K562 (cell line): ENCODE measurements around the gene ZDHHC1. TPM values are rescaled to one million over a fixed set of nuclear protein-coding genes. Genes with fewer than 3 reads are reported as not detected.

Experiments used
- ATAC-seq: fragments of 200-7000 bp; cut with Tn5 transposase; 3 replicates; pipeline ENCODE4 v1.9.1; 2020; ENCODE audit warnings: moderate library complexity
- BruUV-seq: library from RNA; stranded (reverse); fragments of 400-500 nt; replicated peaks from 2 replicates; lab custom pipeline; 2021; lab: Mats Ljungman, UMichigan
- CTCF ChIA-PET: fragments of 300-600 bp; formaldehyde crosslinking; extraction: SDS; loops from one replicate; lab custom pipeline; 2021; ENCODE audit warnings: low intra/inter-chr PET ratio; lab: Yijun Ruan, JAX
- POLR2A ChIA-PET: fragments of 300-600, 350-650 bp; sonication (Branson Sonifier 250); formaldehyde crosslinking; extraction: SDS; loops from one replicate; lab custom pipeline; 2021; ENCODE audit warnings: antibody characterized with exemption, inconsistent platforms; lab: Yijun Ruan, JAX
- DNase-seq, 4 experiments: peaks; one replicate each; pipeline versions ENCODE4 v3.0.0 to v3.0.0-alpha.2; 2011 to 2018; ENCODE audit warnings: low spot score in 3 of 4, mixed read lengths in 3 of 4; ENCODE audit errors: extremely low read depth in 1 of 4
- FAIRE-seq: peaks from 2 replicates; lab custom pipeline; 2011; peaks lifted over from hg19 to GRCh38; lab: Jason Lieb, UNC
- H2AFZ ChIP-seq: 2 replicates; pipeline ENCODE4 v1.6.0; 2011; ENCODE audit warnings: low read depth, low read length, control low read depth, inconsistent platforms
- H3K27ac ChIP-seq: fragments of 200-600 bp; 3 replicates; pipeline ENCODE4 v1.8.0; 2011; ENCODE audit warnings: low read depth, mild to moderate bottlenecking, control low read depth, inconsistent platforms, low read length, moderate library complexity, mixed read lengths; ENCODE audit errors: extremely low read depth
- H3K27me3 ChIP-seq, 2 experiments: fragments of 300-600 bp in 1 of 2; 2 replicates in 1 of 2; 3 replicates in 1 of 2; pipeline versions ENCODE4 v1.6.0 to v1.8.0; 2011; ENCODE audit warnings: inconsistent platforms in 2 of 2, low read length in 2 of 2, mild to moderate bottlenecking in 1 of 2, mixed read lengths in 1 of 2, moderate library complexity in 1 of 2; ENCODE audit not compliant: control insufficient read depth in 2 of 2, insufficient read depth in 2 of 2
- H3K36me3 ChIP-seq: fragments of 300-600 bp; 3 replicates; pipeline ENCODE4 v1.8.0; 2011; ENCODE audit warnings: mild to moderate bottlenecking, low read length, inconsistent platforms; ENCODE audit not compliant: control insufficient read depth, insufficient read depth
- H3K4me1 ChIP-seq, 2 experiments: fragments of 200-600 bp in 1 of 2; replicated peaks in 1 of 2; 2 replicates in 1 of 2; 3 replicates in 1 of 2; pipeline versions ENCODE4 v1.5.1 to v1.8.0; 2011; ENCODE audit warnings: inconsistent platforms in 2 of 2, low read length in 2 of 2, mild to moderate bottlenecking in 1 of 2, mixed read lengths in 1 of 2, moderate library complexity in 1 of 2; ENCODE audit not compliant: control insufficient read depth in 2 of 2, insufficient read depth in 2 of 2
- H3K4me2 ChIP-seq: 2 replicates; pipeline ENCODE4 v1.6.1; 2011; ENCODE audit warnings: low read length, control low read depth, inconsistent platforms, mixed read lengths; ENCODE audit not compliant: insufficient read depth
- H3K4me3 ChIP-seq: fragments of 200-600 bp; sonication (generic), shearing (Covaris generic); 2 replicates; pipeline ENCODE4 v1.5.1; 2016; ENCODE audit warnings: control low read depth, inconsistent platforms
- H3K79me2 ChIP-seq: fragments of 200-600 bp; 3 replicates; pipeline ENCODE4 v1.8.0; 2011; ENCODE audit warnings: low read length, inconsistent platforms; ENCODE audit not compliant: control insufficient read depth, insufficient read depth
- H3K9ac ChIP-seq, 2 experiments: 2 replicates each; pipeline versions ENCODE4 v1.6.0 to v1.6.1; 2011; ENCODE audit warnings: low read depth in 2 of 2, low read length in 2 of 2, control low read depth in 1 of 2, inconsistent platforms in 1 of 2, mild to moderate bottlenecking in 1 of 2, mixed read lengths in 1 of 2; ENCODE audit not compliant: insufficient read depth in 1 of 2
- H3K9me1 ChIP-seq: one replicate; pipeline ENCODE4 v1.6.0; 2011; ENCODE audit warnings: inconsistent platforms, mild to moderate bottlenecking, low read length, moderate library complexity; ENCODE audit not compliant: control insufficient read depth, insufficient read depth
- H3K9me3 ChIP-seq: replicated peaks from 2 replicates; pipeline ENCODE4 v1.5.1; 2011; ENCODE audit warnings: low read depth, low read length, inconsistent platforms; ENCODE audit not compliant: control insufficient read depth, insufficient read depth
- H4K20me1 ChIP-seq: replicated peaks from 2 replicates; pipeline ENCODE4 v1.6.1; 2011; ENCODE audit warnings: low read length, inconsistent platforms, mixed read lengths; ENCODE audit not compliant: control insufficient read depth, insufficient read depth
- BCOR ChIP-seq: fragments of 450-650 bp; IDR thresholded peaks from 2 replicates; pipeline ENCODE4 v1.6.1; 2016
- DIDO1 ChIP-seq: fragments of 450-650 bp; IDR thresholded peaks from 2 replicates; pipeline ENCODE4 v1.6.1; 2016; ENCODE audit warnings: low read depth, missing biosample characterization, missing genetic modification characterization
- MLLT1 ChIP-seq, 2 experiments: fragments of 450-650 bp; IDR thresholded peaks; 2 replicates each; pipeline ENCODE4 v1.6.1; 2016
- RUNX1 ChIP-seq: sonication (generic); IDR thresholded peaks from 2 replicates; pipeline ENCODE4 v1.6.1; 2016; ENCODE audit warnings: antibody characterized with exemption, low read depth
- TARDBP ChIP-seq: fragments of 450-650 bp; IDR thresholded peaks from 2 replicates; pipeline ENCODE4 v1.6.1; 2016
- ZNF174 ChIP-seq: fragments of 250-450 bp; sonication (Bioruptor Pico); IDR thresholded peaks from 2 replicates; pipeline ENCODE4 v1.4.0; 2020; ENCODE audit warnings: mild to moderate bottlenecking
- ZNF639 ChIP-seq, 2 experiments: fragments of 200-800 bp in 1 of 2; sonication (Bioruptor generic) in 1 of 2; sonication (generic) in 1 of 2; formaldehyde crosslinking in 1 of 2; IDR thresholded peaks in 1 of 2; conservative IDR thresholded peaks in 1 of 2; 2 replicates each; pipeline versions ENCODE4 v1.5.0 to v1.6.1; 2016 to 2020; ENCODE audit warnings: missing compliant biosample characterization in 1 of 2, missing genetic modification characterization in 1 of 2, missing genetic modification reagents in 1 of 2
- ZNF740 ChIP-seq, 3 experiments: fragments of 200-800 bp in 1 of 3; sonication (Bioruptor generic) in 1 of 3; sonication (generic) in 1 of 3; formaldehyde crosslinking in 1 of 3; IDR thresholded peaks; 2 replicates each; pipeline versions ENCODE4 v1.6.1 to v1.8.0; 2016 to 2022; ENCODE audit warnings: mild to moderate bottlenecking in 2 of 3, missing compliant biosample characterization in 2 of 3, missing genetic modification characterization in 2 of 3, missing genetic modification reagents in 1 of 3
- WGBS: fragments of 100-300 bp; shearing (Covaris generic); methylation state at CpG from one replicate; pipeline ENCODE4 v1.1.6; 2016; ENCODE audit warnings: low coverage, mixed read lengths; ENCODE audit not compliant: insufficient coverage; ENCODE audit errors: missing lambda C conversion rate; 5-methylcytosine and 5-hydroxymethylcytosine counted together
- in situ Hi-C: fragments of 300-500 bp; cut with MboI; formaldehyde crosslinking; loops from 4 replicates; pipeline ENCODE4 v1.15.0; 2018; ENCODE audit warnings: inconsistent platforms, mixed read lengths
- intact Hi-C: fragments of 100-400 bp; cut with micrococcal nuclease; formaldehyde crosslinking; loops from 2 replicates; pipeline ENCODE4 v1.14.2; 2022
- polyA plus RNA-seq, 8 experiments: library from polyadenylated mRNA; depleted of rRNA in 4 of 8; stranded (reverse) in 5 of 8; unstranded in 3 of 8; fragments of >200 nt; fragmentation: Nextera tagmentation in 2 of 8; fragmentation: Illumina TruSeq in 1 of 8; extraction: Ambion mirVana in 2 of 8; extraction: Trizol in 1 of 8; gene quantifications; 2 replicates each; pipeline versions ENCODE4 v1.2.1 to v1.2.3, GENCODE V29; 2011 to 2014; ENCODE audit warnings: inconsistent platforms in 1 of 8, missing spikeins in 1 of 8
- total RNA-seq, 7 experiments: library from RNA; depleted of rRNA in 6 of 7; stranded (reverse); fragments of >200 nt in 6 of 7; fragmentation: Illumina TruSeq in 2 of 7; extraction: Trizol in 2 of 7; gene quantifications; 2 replicates each; pipeline versions ENCODE4 v1.2.1 to v1.2.3, GENCODE V29; 2011 to 2021; ENCODE audit warnings: low replicate concordance in 1 of 7
- TF ChIP-seq, protein P1 (sequence below), 2 experiments: fragments of 150-350 bp in 1 of 2; IDR thresholded peaks; 2 replicates each; pipeline ENCODE4 v1.6.1; 2012 to 2016; ENCODE audit warnings: low read depth in 2 of 2, low read length in 2 of 2, mild to moderate bottlenecking in 1 of 2, moderate library complexity in 1 of 2
- TF ChIP-seq, protein P2 (sequence below): fragments of 200-800 bp; sonication (Bioruptor generic); IDR thresholded peaks from 2 replicates; pipeline ENCODE4 v1.6.1; 2017; ENCODE audit warnings: missing genetic modification characterization, missing compliant biosample characterization

Gene ZDHHC1
- total and polyA plus RNA-seq, 9 of the 15 experiments (the other 6 are each of a cell fraction or from before 2014, with no cell fraction given) = 0.06 to 0.77 (median 0.25) TPM; not detected in 4

GRCh38 chr16:67460961-67461360, 44.7 kb upstream of the ZDHHC1 start (continued):
- TF ChIP-seq, protein P1, sequence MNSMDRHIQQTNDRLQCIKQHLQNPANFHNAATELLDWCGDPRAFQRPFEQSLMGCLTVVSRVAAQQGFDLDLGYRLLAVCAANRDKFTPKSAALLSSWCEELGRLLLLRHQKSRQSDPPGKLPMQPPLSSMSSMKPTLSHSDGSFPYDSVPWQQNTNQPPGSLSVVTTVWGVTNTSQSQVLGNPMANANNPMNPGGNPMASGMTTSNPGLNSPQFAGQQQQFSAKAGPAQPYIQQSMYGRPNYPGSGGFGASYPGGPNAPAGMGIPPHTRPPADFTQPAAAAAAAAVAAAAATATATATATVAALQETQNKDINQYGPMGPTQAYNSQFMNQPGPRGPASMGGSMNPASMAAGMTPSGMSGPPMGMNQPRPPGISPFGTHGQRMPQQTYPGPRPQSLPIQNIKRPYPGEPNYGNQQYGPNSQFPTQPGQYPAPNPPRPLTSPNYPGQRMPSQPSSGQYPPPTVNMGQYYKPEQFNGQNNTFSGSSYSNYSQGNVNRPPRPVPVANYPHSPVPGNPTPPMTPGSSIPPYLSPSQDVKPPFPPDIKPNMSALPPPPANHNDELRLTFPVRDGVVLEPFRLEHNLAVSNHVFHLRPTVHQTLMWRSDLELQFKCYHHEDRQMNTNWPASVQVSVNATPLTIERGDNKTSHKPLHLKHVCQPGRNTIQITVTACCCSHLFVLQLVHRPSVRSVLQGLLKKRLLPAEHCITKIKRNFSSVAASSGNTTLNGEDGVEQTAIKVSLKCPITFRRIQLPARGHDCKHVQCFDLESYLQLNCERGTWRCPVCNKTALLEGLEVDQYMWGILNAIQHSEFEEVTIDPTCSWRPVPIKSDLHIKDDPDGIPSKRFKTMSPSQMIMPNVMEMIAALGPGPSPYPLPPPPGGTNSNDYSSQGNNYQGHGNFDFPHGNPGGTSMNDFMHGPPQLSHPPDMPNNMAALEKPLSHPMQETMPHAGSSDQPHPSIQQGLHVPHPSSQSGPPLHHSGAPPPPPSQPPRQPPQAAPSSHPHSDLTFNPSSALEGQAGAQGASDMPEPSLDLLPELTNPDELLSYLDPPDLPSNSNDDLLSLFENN (IDR thresholded peaks at IDR 0.05; ENCODE audit: low read depth in 2 of 2, low read length in 2 of 2) = no peak

DNA sequence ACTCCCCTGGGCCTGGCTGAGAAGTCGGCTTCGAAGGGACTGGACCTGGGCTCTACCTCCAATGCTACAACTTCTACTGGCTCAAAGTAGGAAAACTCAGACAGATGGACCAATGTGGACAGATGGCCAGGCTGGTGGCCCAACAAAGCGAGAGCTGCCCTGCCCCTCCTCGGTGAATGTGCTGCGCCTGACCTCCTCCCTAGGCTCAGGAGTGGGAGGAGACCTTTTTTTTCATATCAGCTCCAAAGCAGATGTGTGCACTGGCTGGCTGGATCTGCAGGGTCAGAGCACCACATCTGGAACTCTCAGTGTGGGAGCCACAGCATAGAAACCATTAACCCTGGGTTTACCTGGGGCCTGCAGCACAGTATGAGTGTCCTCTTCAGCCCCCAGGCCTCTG, 43.9 kb upstream of the ZDHHC1 start:
- FAIRE-seq (peak; percentile 97), DNase-seq (peak; percentile 80 to 90 (median 86)), ATAC-seq (peak; percentile 93)
- Histone ChIP-seq H3K79me2 (peaks cover 40% of the 10 kb centered on the region), H3K4me1 (peaks cover 26 to 43% of the 10 kb centered on the region in 2 experiments), H3K9me1 (peaks cover 22% of the 10 kb centered on the region), H3K36me3 (peaks cover 30% of the 10 kb centered on the region; the same call in 2 of the 3 replicates), H3K4me3 (no peak overlapping the region), H3K9me3 (no peaks in the 10 kb centered on the region), H4K20me1 (peaks cover 50% of the 10 kb centered on the region), H3K9ac (peak overlapping the region; percentile 7 to 85; a peak in 3 of 4 replicates), H3K27ac (peak overlapping the region; percentile 15; the same call in 2 of the 3 replicates), H3K4me2 (peak overlapping the region; percentile 52), H2AFZ (no peak overlapping the region), H3K27me3 (no peaks in the 10 kb centered on the region)
- CTCF ChIA-PET = no interaction called here
- BruUV-seq = no TSS peak
- in situ Hi-C loops = no loop called here
- intact Hi-C loops = loop anchor here (10.0 kb wide), 1 partner anchor 505 kb away; no protein-coding TSS in a partner anchor
- 33% methylated on average over 5 of the region's 5 CpGs for WGBS
- POLR2A ChIA-PET = interaction anchor here (0.6 to 1.3 kb wide), 4 partner anchors 8 to 136 kb away, joined by 3 to 6 read pairs (median 4); no protein-coding TSS in a partner anchor
- TF ChIP-seq ZNF740 (CRISPR knock-in tag; IDR thresholded peaks at IDR 0.05) (no peak), ZNF740 (tag; IDR thresholded peaks at IDR 0.05) (no peak), DIDO1 (no peak), TARDBP (no peak), RUNX1 (no peak), BCOR (no peak), MLLT1 (IDR thresholded peaks at IDR 0.05) (no peak), ZNF174 (CRISPR knock-in tag) (no peak), ZNF639 (CRISPR knock-in tag; conservative IDR thresholded peaks at IDR 0.05 in 1 of 2, IDR thresholded peaks at IDR 0.05 in 1 of 2) (0 out of 4 replicates have a peak, but pooled peaks of 1 of the 2 experiments have one; percentile 25)
- TF ChIP-seq, protein P2, sequence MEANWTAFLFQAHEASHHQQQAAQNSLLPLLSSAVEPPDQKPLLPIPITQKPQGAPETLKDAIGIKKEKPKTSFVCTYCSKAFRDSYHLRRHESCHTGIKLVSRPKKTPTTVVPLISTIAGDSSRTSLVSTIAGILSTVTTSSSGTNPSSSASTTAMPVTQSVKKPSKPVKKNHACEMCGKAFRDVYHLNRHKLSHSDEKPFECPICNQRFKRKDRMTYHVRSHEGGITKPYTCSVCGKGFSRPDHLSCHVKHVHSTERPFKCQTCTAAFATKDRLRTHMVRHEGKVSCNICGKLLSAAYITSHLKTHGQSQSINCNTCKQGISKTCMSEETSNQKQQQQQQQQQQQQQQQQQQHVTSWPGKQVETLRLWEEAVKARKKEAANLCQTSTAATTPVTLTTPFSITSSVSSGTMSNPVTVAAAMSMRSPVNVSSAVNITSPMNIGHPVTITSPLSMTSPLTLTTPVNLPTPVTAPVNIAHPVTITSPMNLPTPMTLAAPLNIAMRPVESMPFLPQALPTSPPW (CRISPR knock-in tag) = no peak
